Natural killer cell (primary cell): ENCODE data around the gene KIFC3. TPM values are rescaled to one million over a fixed set of nuclear protein-coding genes. Genes with fewer than 3 reads are reported as not detected.

ENCODE experiments used
- ATAC-seq, 3 donors: fragments of 150-1000 bp in 2 of 3; fragments of 200-7000 bp in 1 of 3; cut with Tn5 transposase; 1 replicate in 1 of 3; 2 replicates in 2 of 3; pipeline ENCODE4 v1.10.0; 2021; ENCODE audit warnings: mild to moderate bottlenecking in 2 of 3, moderate library complexity in 2 of 3
- DNase-seq, 2 donors: peaks; one replicate each; pipeline versions ENCODE4 v3.0.0 to v3.0.0-alpha.2; 2013 to 2021; ENCODE audit warnings: mixed read lengths in 1 of 2
- H3K27ac ChIP-seq: one replicate; pipeline ENCODE4 v1.5.1; 2013; ENCODE audit warnings: mild to moderate bottlenecking, low read length
- H3K27me3 ChIP-seq: one replicate; pipeline ENCODE4 v1.6.1; 2013; ENCODE audit warnings: low read length; ENCODE audit not compliant: control insufficient read depth, insufficient read depth
- H3K36me3 ChIP-seq: one replicate; pipeline ENCODE4 v1.6.1; 2013; ENCODE audit warnings: low read length; ENCODE audit not compliant: control insufficient read depth, insufficient read depth
- H3K4me1 ChIP-seq: one replicate; pipeline ENCODE4 v1.6.1; 2013; ENCODE audit warnings: low read length; ENCODE audit not compliant: control insufficient read depth, insufficient read depth
- H3K4me3 ChIP-seq: one replicate; pipeline ENCODE4 v1.5.1; 2013; ENCODE audit warnings: low read length
- H3K9me3 ChIP-seq: one replicate; pipeline ENCODE4 v1.6.1; 2013; ENCODE audit warnings: low read length; ENCODE audit not compliant: control insufficient read depth, insufficient read depth
- H3K27ac Mint-ChIP-seq, 2 donors: one replicate each; pipeline ENCODE4 v1.8.0; 2022; ENCODE audit warnings: mild to moderate bottlenecking in 2 of 2, mixed read lengths in 2 of 2, moderate library complexity in 1 of 2
- H3K27me3 Mint-ChIP-seq, 2 donors: one replicate each; pipeline ENCODE4 v1.8.0; 2022; ENCODE audit warnings: low read depth in 2 of 2, mixed read lengths in 2 of 2
- H3K36me3 Mint-ChIP-seq: one replicate; pipeline ENCODE4 v1.8.0; 2022; ENCODE audit warnings: mixed read lengths
- H3K4me1 Mint-ChIP-seq, 2 donors: one replicate each; pipeline ENCODE4 v1.8.0; 2022; ENCODE audit warnings: mixed read lengths in 2 of 2
- H3K4me3 Mint-ChIP-seq: one replicate; pipeline ENCODE4 v1.8.0; 2022; ENCODE audit warnings: mild to moderate bottlenecking, moderate library complexity, mixed read lengths
- H3K9me3 Mint-ChIP-seq, 2 donors: one replicate each; pipeline ENCODE4 v1.8.0; 2022; ENCODE audit warnings: mixed read lengths in 2 of 2
- CTCF ChIP-seq: fragments of 200-600 bp; IDR thresholded peaks from one replicate; pipeline ENCODE4 v1.8.0; 2022; ENCODE audit warnings: antibody characterized with exemption
- WGBS: methylation state at CpG from one replicate; pipeline ENCODE4 v1.1.7; 2013; ENCODE audit warnings: missing lambda C conversion rate; ENCODE audit not compliant: insufficient coverage; 5-methylcytosine and 5-hydroxymethylcytosine counted together
- intact Hi-C: fragments of 100-400 bp; cut with micrococcal nuclease; formaldehyde crosslinking; loops from one replicate; pipeline ENCODE4 v1.14.2; 2022
- total RNA-seq, 4 donors: library from RNA; stranded (reverse); fragments of 120-200 nt in 1 of 4; gene quantifications; one replicate each; pipeline versions ENCODE4 v1.2.3 to v1.2.4, GENCODE V29; 2013 to 2022

Gene KIFC3
- total RNA-seq, 3 donors from 2014 or later (not counting 1 experiment from before 2014, with no cell fraction given): 54.2 to 106 (median 84.9) TPM

- Mint-ChIP-seq H3K36me3 (no peaks in the 10 kb centered on the region), H3K4me3 (no peak overlapping the region), H3K27ac (no peak overlapping the region), H3K27me3 (no peaks in the 10 kb centered on the region), H3K4me1 (peaks cover 14 to 16% of the 10 kb centered on the region in 2 donors), H3K9me3 (no peaks in the 10 kb centered on the region)
- Histone ChIP-seq H3K27ac (no peak overlapping the region), H3K9me3 (no peaks in the 10 kb centered on the region), H3K27me3 (no peaks in the 10 kb centered on the region), H3K4me1 (peaks cover 6% of the 10 kb centered on the region), H3K4me3 (no peak overlapping the region), H3K36me3 (peaks cover 6% of the 10 kb centered on the region)
- intact Hi-C loops: no loop called here
- no peak for ATAC-seq
- no peak for DNase-seq
- WGBS: 96% methylated on average over 16 of the region's 16 CpGs
- TF ChIP-seq CTCF: no peak
These were observed 60.6 kb downstream of the KIFC3 start for GRCh38 chr16:57741660-57742191.

GRCh38 chr16:57740423-57741071, 61.7 kb downstream of the KIFC3 start:
- Mint-ChIP-seq H3K4me3 (no peak overlapping the region), H3K4me1 (peaks cover 19 to 21% of the 10 kb centered on the region in 2 donors)
- no peak for TF ChIP-seq CTCF

GRCh38 chr16:57739756-57740422, 62.4 kb downstream of the KIFC3 start:
- Mint-ChIP-seq H3K4me3 (no peak overlapping the region), H3K27me3 (no peaks in the 10 kb centered on the region), H3K36me3 (no peaks in the 10 kb centered on the region), H3K9me3 (no peaks in the 10 kb centered on the region), H3K4me1 (peaks cover 26 to 27% of the 10 kb centered on the region in 2 donors), H3K27ac (no peak overlapping the region)
- ATAC-seq: no peak
- Histone ChIP-seq H3K4me1 (peaks cover 16% of the 10 kb centered on the region), H3K4me3 (no peak overlapping the region), H3K9me3 (no peaks in the 10 kb centered on the region), H3K36me3 (peaks cover 6% of the 10 kb centered on the region), H3K27ac (no peak overlapping the region), H3K27me3 (no peaks in the 10 kb centered on the region)
- DNase-seq: no peak
- WGBS: 93% methylated on average over 18 of the region's 18 CpGs
- intact Hi-C loops: loop anchor here (5.0 kb wide), 5 partner anchors 72 to 553 kb away; partner anchors contain the start of genes CCDC102A, CFAP20, PSME3IP1 and RSPRY1
- no peak for TF ChIP-seq CTCF

More at GRCh38 chr16:57740423-57741071, 61.7 kb downstream of the KIFC3 start:
- Mint-ChIP-seq H3K27me3 (no peaks in the 10 kb centered on the region), H3K36me3 (no peaks in the 10 kb centered on the region), H3K9me3 (no peaks in the 10 kb centered on the region), H3K27ac (no peak overlapping the region)
- H3K4me1 ChIP-seq: peaks cover 16% of the 10 kb centered on the region
- no peak for ATAC-seq
- H3K9me3 ChIP-seq: no peaks in the 10 kb centered on the region
- no peak overlapping the region for H3K4me3 ChIP-seq
- no peak overlapping the region for H3K27ac ChIP-seq
- intact Hi-C loops: no loop called here
- peaks cover 6% of the 10 kb centered on the region for H3K36me3 ChIP-seq
- H3K27me3 ChIP-seq: no peaks in the 10 kb centered on the region
- no peak for DNase-seq
- 94% methylated on average over 24 of the region's 24 CpGs for WGBS
